Sigmoid colon (tissue), 4 donors: ENCODE measurements around the gene LTB.

Experiments used
- EP300 ChIP-seq, 4 donors: sonication (generic); formaldehyde crosslinking; IDR thresholded peaks; one replicate each; pipeline ENCODE4 v1.6.1; 2017; ENCODE audit warnings: antibody characterized with exemption in 4 of 4
- POLR2A ChIP-seq, 2 donors: fragments of 450-650 bp; IDR thresholded peaks; one replicate each; pipeline ENCODE4 v1.6.1; 2016; ENCODE audit warnings: antibody characterized with exemption in 2 of 2, mild to moderate bottlenecking in 2 of 2, moderate library complexity in 2 of 2
- POLR2AphosphoS5 ChIP-seq, 4 donors: sonication (generic); formaldehyde crosslinking; IDR thresholded peaks; one replicate each; pipeline ENCODE4 v1.6.1; 2017; ENCODE audit warnings: antibody characterized with exemption in 4 of 4
- TF ChIP-seq, protein P1 (sequence below), 4 experiments: fragments of 450-650 bp in 3 of 4; fragments of 200-600 bp in 1 of 4; IDR thresholded peaks; one replicate each; pipeline ENCODE4 v1.5.1; 2016 to 2019; ENCODE audit warnings: antibody characterized with exemption in 4 of 4, mild to moderate bottlenecking in 3 of 4, moderate library complexity in 2 of 4

DNA sequence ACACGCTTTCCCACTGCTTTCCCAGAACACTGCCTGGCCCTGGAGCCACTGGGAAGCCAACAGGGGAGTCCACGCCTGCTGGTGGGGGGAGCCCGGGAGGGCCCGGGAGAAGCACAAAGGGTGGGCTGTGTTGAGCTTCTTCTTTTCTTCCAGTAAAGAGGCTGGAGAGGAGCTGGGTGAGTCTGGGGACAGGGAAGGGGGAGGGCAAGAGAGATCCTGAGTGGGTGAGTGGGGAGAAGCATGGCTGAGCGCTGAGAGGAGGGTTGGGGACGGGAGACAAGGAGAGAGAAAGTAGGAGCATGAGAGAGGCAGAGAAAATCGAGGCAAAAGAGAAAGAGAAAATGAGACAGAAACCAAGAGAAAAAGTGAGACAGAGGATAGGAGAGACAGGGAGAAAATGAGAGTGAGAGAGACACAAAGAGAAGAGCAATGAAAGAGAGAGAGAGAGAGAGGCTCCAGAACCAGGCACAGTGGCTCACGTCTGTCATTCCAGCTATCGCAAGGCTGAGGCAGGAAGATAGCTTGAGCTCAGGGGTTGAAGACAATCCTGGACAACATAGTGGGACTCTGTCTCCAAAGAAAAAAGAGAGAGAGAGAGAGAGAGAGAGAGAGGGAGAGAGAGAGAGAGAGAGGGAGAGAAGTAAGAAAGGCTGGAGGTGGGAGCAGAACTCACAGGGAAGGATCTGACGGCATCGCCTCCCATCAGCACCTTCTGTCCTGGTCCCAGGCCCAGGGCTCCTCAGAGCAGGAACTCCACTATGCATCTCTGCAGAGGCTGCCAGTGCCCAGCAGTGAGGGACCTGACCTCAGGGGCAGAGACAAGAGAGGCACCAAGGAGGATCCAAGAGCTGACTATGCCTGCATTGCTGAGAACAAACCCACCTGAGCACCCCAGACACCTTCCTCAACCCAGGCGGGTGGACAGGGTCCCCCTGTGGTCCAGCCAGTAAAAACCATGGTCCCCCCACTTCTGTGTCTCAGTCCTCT lies 5.9 kb upstream of the LTB start:
- TF ChIP-seq POLR2AphosphoS5 (IDR thresholded peaks at IDR 0.05) (no peak), POLR2A (IDR thresholded peaks at IDR 0.05) (no peak), EP300 (IDR thresholded peaks at IDR 0.05) (no peak)
- TF ChIP-seq, protein P1, sequence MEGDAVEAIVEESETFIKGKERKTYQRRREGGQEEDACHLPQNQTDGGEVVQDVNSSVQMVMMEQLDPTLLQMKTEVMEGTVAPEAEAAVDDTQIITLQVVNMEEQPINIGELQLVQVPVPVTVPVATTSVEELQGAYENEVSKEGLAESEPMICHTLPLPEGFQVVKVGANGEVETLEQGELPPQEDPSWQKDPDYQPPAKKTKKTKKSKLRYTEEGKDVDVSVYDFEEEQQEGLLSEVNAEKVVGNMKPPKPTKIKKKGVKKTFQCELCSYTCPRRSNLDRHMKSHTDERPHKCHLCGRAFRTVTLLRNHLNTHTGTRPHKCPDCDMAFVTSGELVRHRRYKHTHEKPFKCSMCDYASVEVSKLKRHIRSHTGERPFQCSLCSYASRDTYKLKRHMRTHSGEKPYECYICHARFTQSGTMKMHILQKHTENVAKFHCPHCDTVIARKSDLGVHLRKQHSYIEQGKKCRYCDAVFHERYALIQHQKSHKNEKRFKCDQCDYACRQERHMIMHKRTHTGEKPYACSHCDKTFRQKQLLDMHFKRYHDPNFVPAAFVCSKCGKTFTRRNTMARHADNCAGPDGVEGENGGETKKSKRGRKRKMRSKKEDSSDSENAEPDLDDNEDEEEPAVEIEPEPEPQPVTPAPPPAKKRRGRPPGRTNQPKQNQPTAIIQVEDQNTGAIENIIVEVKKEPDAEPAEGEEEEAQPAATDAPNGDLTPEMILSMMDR (IDR thresholded peaks at IDR 0.05), result no peak
